CD14-positive monocyte (primary cell): Measurements from ENCODE around the gene TARP.

ENCODE experiments used
- DNase-seq, 3 donors: peaks; one replicate each; pipeline ENCODE4 v3.0.0-alpha.2; 2011 to 2022
- H2AFZ ChIP-seq: 2 replicates; pipeline ENCODE4 v1.6.0; 2012; ENCODE audit warnings: mild to moderate bottlenecking, low read depth, low read length, inconsistent platforms; ENCODE audit not compliant: insufficient read depth, poor library complexity, severe bottlenecking
- H3K27ac ChIP-seq, 2 donors: 1 replicate in 1 of 2; 2 replicates in 1 of 2; pipeline ENCODE4 v1.5.1; 2012 to 2013; ENCODE audit warnings: low read length in 2 of 2, control low read depth in 1 of 2, inconsistent platforms in 1 of 2, low read depth in 1 of 2, mild to moderate bottlenecking in 1 of 2
- H3K27me3 ChIP-seq, 2 donors: one replicate each; pipeline versions ENCODE4 v1.6.0 to v1.6.1; 2011 to 2013; ENCODE audit warnings: low read length in 2 of 2; ENCODE audit not compliant: control insufficient read depth in 2 of 2, insufficient read depth in 2 of 2
- H3K36me3 ChIP-seq, 2 donors: replicated peaks in 1 of 2; 1 replicate in 1 of 2; 2 replicates in 1 of 2; pipeline versions ENCODE4 v1.5.1 to v1.6.1; 2012 to 2013; ENCODE audit warnings: low read length in 2 of 2, control low read depth in 1 of 2, inconsistent platforms in 1 of 2, mild to moderate bottlenecking in 1 of 2; ENCODE audit not compliant: insufficient read depth in 2 of 2, control insufficient read depth in 1 of 2
- H3K4me1 ChIP-seq, 2 donors: 1 replicate in 1 of 2; 2 replicates in 1 of 2; pipeline versions ENCODE4 v1.5.1 to v1.6.1; 2012 to 2013; ENCODE audit warnings: low read length in 2 of 2, control low read depth in 1 of 2, inconsistent platforms in 1 of 2, mild to moderate bottlenecking in 1 of 2, moderate library complexity in 1 of 2; ENCODE audit not compliant: insufficient read depth in 2 of 2, control insufficient read depth in 1 of 2
- H3K4me2 ChIP-seq: replicated peaks from 2 replicates; pipeline ENCODE3; 2012; ENCODE audit warnings: low read length, moderate library complexity, mild to moderate bottlenecking; ENCODE audit not compliant: poor library complexity, severe bottlenecking; ENCODE audit errors: extremely low read depth
- H3K4me3 ChIP-seq, 3 experiments: fragments of 200-600 bp in 1 of 3; sonication (generic) in 1 of 3; replicated peaks in 1 of 3; 1 replicate in 2 of 3; 2 replicates in 1 of 3; pipeline ENCODE4 v1.5.1; 2011 to 2013; ENCODE audit warnings: low read length in 3 of 3, mild to moderate bottlenecking in 3 of 3, control low read depth in 2 of 3, low read depth in 2 of 3, inconsistent platforms in 1 of 3, moderate library complexity in 1 of 3
- H3K79me2 ChIP-seq: 2 replicates; pipeline ENCODE4 v1.6.0; 2012; ENCODE audit warnings: mild to moderate bottlenecking, control low read depth, inconsistent platforms, low read length, moderate library complexity; ENCODE audit not compliant: insufficient read depth
- H3K9ac ChIP-seq: 2 replicates; pipeline ENCODE4 v1.6.0; 2017; ENCODE audit warnings: low read length, mild to moderate bottlenecking; ENCODE audit not compliant: insufficient read depth, poor library complexity, severe bottlenecking
- H3K9me3 ChIP-seq, 2 donors: replicated peaks in 1 of 2; 1 replicate in 1 of 2; 2 replicates in 1 of 2; pipeline versions ENCODE4 v1.5.1 to v1.6.1; 2012 to 2013; ENCODE audit warnings: low read length in 2 of 2, control low read depth in 1 of 2; ENCODE audit not compliant: control insufficient read depth in 1 of 2, insufficient read depth in 1 of 2
- H4K20me1 ChIP-seq: 2 replicates; pipeline ENCODE4 v1.6.0; 2012; ENCODE audit warnings: mild to moderate bottlenecking, low read length, control low read depth, moderate library complexity; ENCODE audit not compliant: insufficient read depth
- H3K27ac Mint-ChIP-seq, 7 donors: one replicate each; pipeline ENCODE4 v1.8.0; 2020; ENCODE audit warnings: mild to moderate bottlenecking in 7 of 7, mixed read lengths in 7 of 7, moderate library complexity in 6 of 7, inconsistent platforms in 2 of 7
- H3K27me3 Mint-ChIP-seq, 3 donors: one replicate each; pipeline ENCODE4 v1.8.0; 2021 to 2022; ENCODE audit warnings: low read depth in 3 of 3, mild to moderate bottlenecking in 3 of 3, mixed read lengths in 3 of 3, moderate library complexity in 3 of 3, inconsistent platforms in 1 of 3
- H3K36me3 Mint-ChIP-seq, 2 donors: one replicate each; pipeline ENCODE4 v1.8.0; 2020; ENCODE audit warnings: mixed read lengths in 2 of 2, inconsistent platforms in 1 of 2, mild to moderate bottlenecking in 1 of 2
- H3K4me1 Mint-ChIP-seq: one replicate; pipeline ENCODE4 v1.8.0; 2020; ENCODE audit warnings: mild to moderate bottlenecking, mixed read lengths
- H3K4me3 Mint-ChIP-seq, 2 donors: one replicate each; pipeline ENCODE4 v1.8.0; 2020; ENCODE audit warnings: mild to moderate bottlenecking in 2 of 2, mixed read lengths in 2 of 2, moderate library complexity in 1 of 2
- H3K9me3 Mint-ChIP-seq, 7 donors: one replicate each; pipeline ENCODE4 v1.8.0; 2020 to 2022; ENCODE audit warnings: mixed read lengths in 7 of 7, mild to moderate bottlenecking in 6 of 7, moderate library complexity in 6 of 7, inconsistent platforms in 2 of 7
- CTCF ChIP-seq: fragments of 200-600 bp; IDR thresholded peaks from one replicate; pipeline ENCODE4 v1.8.0; 2022; ENCODE audit warnings: antibody characterized with exemption, mild to moderate bottlenecking
- WGBS: methylation state at CpG from one replicate; pipeline ENCODE4 v1.1.5; 2013; ENCODE audit warnings: missing lambda C conversion rate; ENCODE audit not compliant: insufficient coverage; 5-methylcytosine and 5-hydroxymethylcytosine counted together
- intact Hi-C, 2 donors: fragments of 100-400 bp; cut with micrococcal nuclease; formaldehyde crosslinking; loops; one replicate each; pipeline versions ENCODE4 v1.15.0 to v1.15.1; 2023

The TARP gene

GRCh38 chr7:38284553-38284952, 11.1 kb upstream of the TARP start:
- Histone ChIP-seq H3K9ac (peak overlapping the region; percentile 28), H3K9me3 (no peaks in the 10 kb centered on the region), H3K36me3 (no peaks in the 10 kb centered on the region), H3K27me3 (no peaks in the 10 kb centered on the region), H3K79me2 (no peaks in the 10 kb centered on the region), H4K20me1 (no peaks in the 10 kb centered on the region), H3K4me1 (peaks cover 16 to 42% of the 10 kb centered on the region in 2 donors), H2AFZ (peak overlapping the region; percentile 55), H3K4me3 (peak overlapping the region in 1 of 3 experiments; percentile 34), H3K4me2 (peak overlapping the region; percentile 58), H3K27ac (no peak overlapping the region)
- intact Hi-C loops: loop anchor here in 1 of 2 donors (5.0 kb wide), 1 partner anchor 33 kb away; no protein-coding TSS in a partner anchor
- Mint-ChIP-seq H3K27me3 (peaks cover 0 to 1% (median 0%) of the 10 kb centered on the region in 3 donors), H3K36me3 (no peaks in the 10 kb centered on the region), H3K9me3 (peaks cover 0 to 2% (median 0%) of the 10 kb centered on the region in 7 donors), H3K27ac (no peak overlapping the region), H3K4me3 (peak overlapping the region; percentile 62 to 81), H3K4me1 (peaks cover 53% of the 10 kb centered on the region)
- 15% methylated on average over 5 of the region's 8 CpGs for WGBS
- no peak for TF ChIP-seq CTCF
- DNase-seq: no peak

GRCh38 chr7:38283809-38284208, 10.4 kb upstream of the TARP start:
- no peak overlapping the region for H3K27ac Mint-ChIP-seq
- Histone ChIP-seq H3K9me3 (no peaks in the 10 kb centered on the region), H3K4me3 (no peak overlapping the region), H3K79me2 (no peaks in the 10 kb centered on the region), H3K36me3 (no peaks in the 10 kb centered on the region), H2AFZ (no peak overlapping the region), H3K27ac (no peak overlapping the region), H3K4me2 (no peak overlapping the region), H4K20me1 (no peaks in the 10 kb centered on the region), H3K27me3 (no peaks in the 10 kb centered on the region), H3K9ac (no peak overlapping the region), H3K4me1 (peaks cover 16 to 42% of the 10 kb centered on the region in 2 donors)
- no peak for DNase-seq
- H3K4me3 Mint-ChIP-seq: no peak overlapping the region
- H3K9me3 Mint-ChIP-seq: peaks cover 0 to 2% (median 0%) of the 10 kb centered on the region in 7 donors
- no peaks in the 10 kb centered on the region for H3K36me3 Mint-ChIP-seq
- no CpG with 5 or more reads among the region's 1 CpG for WGBS
- intact Hi-C loops: loop anchor here in 1 of 2 donors (5.0 kb wide), 1 partner anchor 33 kb away; no protein-coding TSS in a partner anchor
- peaks cover 51% of the 10 kb centered on the region for H3K4me1 Mint-ChIP-seq
- H3K27me3 Mint-ChIP-seq: peaks cover 0 to 1% (median 0%) of the 10 kb centered on the region in 3 donors
- TF ChIP-seq CTCF: no peak
